Fibroblast of skin of abdomen (primary cell): ENCODE measurements around the gene CYB561A3.

Source experiments
- DNase-seq: peaks from one replicate; pipeline ENCODE4 v3.0.0-alpha.2; 2013

The CYB561A3 gene

GRCh38 chr11:61345170-61345610, 16.5 kb downstream of the CYB561A3 start:
- DNase-seq, result no peak

GRCh38 chr11:61343792-61344745, 17.6 kb downstream of the CYB561A3 start:
- no peak for DNase-seq

DNA sequence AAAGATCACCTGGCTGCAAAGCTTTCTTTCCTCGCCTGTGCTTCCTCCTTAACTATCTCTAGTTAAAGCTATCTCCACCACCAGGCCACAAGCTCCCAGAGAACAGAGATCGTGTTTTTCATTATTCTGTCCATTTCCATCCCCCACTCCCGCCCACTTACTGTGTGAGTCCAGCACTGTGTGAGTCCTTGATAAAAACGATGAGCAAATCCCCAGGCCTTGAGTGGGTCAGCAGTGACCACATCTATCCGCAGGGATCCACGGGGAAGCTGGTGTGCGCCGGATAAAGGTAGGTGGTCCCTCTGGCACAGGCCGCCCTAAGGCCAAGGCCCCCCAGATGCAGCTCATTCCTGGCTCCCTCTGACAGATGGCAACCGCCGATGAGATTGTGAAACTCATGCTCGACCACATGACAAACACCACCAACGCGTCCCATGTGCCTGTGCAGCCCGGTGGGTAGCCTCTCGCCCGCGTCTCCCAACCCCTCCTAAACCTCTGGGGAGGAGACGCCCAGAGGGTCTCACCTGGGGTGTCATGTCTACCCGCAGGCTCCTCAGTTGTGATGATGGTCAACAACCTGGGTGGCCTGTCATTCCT, 19.4 kb downstream of the CYB561A3 start:
- DNase-seq, result no peak

DNA sequence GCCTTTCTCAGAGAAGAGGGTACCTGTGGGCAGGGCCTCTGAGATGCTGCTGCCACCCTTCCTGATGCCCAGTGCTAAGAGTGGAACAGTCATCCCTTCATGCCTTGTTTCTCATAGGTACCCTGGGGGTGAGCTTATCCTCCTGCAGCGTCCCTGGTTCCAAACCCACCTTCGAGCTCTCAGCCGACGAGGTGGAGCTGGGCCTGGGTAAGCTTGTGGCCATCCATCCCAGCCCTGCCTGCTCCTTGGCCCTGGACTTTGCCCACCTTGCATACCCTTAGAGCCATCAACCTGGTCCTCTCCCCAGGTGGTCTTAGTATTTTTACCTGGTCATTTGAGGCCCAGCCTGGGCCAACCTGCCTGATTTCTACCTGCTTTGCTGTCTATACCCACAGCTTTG, 20.0 kb downstream of the CYB561A3 start:
- DNase-seq, result no peak

- DNase-seq, result no peak
Measured at GRCh38 chr11:61340979-61341378, 20.7 kb downstream of the CYB561A3 start.

- no peak for DNase-seq
Measured at GRCh38 chr11:61339490-61339878, 22.2 kb downstream of the CYB561A3 start.

DNA sequence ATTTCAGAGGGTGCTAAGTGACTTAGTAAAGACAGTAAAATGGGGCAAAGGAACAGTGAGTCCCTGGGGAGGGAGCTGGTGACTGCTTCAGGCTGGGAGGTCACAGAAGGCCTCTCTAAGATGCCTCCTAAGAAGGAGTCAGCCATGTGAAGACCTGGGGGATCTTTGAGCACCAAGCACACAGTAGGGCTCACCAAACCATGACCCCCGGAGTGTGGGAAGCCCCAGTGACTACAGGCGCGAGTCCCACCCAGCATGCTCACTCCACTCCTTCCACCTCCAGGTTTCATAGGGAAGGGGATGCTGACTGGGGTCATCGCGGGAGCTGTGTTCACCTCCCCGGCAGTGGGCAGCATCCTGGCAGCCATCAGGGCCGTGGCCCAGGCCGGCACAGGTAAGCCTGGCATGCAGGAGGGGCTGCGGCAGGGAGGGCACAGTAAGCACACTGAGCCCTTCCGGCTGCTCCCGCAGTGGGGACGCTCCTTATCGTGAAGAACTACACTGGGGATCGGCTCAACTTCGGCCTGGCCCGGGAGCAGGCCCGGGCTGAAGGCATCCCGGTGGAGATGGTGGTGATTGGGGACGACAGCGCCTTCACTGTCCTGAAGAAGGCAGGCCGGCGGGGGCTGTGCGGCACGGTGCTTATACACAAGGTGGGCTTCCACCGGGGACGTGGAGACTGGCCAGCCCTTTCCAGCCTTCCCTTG, 22.7 kb downstream of the CYB561A3 start:
- no peak for DNase-seq

DNA sequence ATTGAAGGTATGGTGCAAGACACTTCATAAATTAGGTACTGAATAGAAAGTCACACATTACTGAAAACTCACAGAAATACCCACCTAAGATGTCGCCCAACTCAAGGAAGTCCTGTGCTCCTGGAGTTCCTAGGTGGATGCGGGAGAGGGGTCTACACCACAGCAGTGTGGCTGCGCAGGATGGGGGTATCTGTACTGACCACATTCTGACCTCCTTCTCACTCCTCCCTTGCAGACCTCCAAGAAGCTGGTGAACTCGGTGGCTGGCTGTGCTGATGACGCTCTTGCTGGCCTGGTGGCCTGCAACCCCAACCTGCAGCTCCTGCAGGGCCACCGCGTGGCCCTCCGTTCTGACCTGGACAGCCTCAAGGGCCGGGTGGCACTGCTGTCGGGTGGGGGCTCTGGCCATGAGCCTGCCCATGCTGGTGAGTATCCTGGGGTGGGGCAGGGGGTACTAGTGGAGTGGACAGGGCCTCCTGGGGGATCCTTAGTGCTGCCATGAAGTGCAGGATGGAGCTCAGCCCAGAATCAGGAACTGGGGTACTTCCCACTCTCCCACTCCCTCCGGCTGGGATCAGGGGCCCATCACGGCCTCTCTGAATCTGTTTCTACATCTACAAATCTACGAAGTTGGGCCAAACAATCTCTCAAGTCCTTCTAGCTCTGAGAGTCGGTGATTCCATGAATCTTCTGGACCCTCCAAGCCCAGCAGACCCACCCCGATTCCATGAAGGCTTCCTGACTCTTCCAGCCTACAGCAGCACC, 23.8 kb downstream of the CYB561A3 start:
- no peak for DNase-seq

- peak; percentile 69 for DNase-seq
Measured at GRCh38 chr11:61336171-61336935, 25.3 kb downstream of the CYB561A3 start.

DNA sequence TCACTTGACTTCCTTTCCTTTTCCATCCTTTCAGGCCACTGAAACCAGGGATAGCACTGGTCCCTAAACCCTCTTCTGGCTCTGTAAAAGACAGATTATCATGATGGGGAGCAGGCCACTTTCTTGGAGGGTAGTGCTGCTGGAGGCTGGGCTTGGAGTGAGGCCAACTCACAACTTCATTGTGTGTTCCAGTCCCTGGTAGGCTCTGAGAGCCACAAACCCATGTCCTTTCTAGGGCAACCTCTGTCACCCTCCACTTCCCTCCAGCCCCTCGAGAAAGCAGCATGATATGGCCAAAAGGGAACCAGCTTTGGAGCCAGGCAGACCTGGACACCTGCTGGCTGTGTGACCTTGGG, 26.3 kb downstream of the CYB561A3 start:
- no peak for DNase-seq

GRCh38 chr11:61334434-61335354, 27.0 kb downstream of the CYB561A3 start:
- peak; percentile 25 for DNase-seq

GRCh38 chr11:61333550-61334433, 27.9 kb downstream of the CYB561A3 start:
- DNase-seq, result no peak

DNA sequence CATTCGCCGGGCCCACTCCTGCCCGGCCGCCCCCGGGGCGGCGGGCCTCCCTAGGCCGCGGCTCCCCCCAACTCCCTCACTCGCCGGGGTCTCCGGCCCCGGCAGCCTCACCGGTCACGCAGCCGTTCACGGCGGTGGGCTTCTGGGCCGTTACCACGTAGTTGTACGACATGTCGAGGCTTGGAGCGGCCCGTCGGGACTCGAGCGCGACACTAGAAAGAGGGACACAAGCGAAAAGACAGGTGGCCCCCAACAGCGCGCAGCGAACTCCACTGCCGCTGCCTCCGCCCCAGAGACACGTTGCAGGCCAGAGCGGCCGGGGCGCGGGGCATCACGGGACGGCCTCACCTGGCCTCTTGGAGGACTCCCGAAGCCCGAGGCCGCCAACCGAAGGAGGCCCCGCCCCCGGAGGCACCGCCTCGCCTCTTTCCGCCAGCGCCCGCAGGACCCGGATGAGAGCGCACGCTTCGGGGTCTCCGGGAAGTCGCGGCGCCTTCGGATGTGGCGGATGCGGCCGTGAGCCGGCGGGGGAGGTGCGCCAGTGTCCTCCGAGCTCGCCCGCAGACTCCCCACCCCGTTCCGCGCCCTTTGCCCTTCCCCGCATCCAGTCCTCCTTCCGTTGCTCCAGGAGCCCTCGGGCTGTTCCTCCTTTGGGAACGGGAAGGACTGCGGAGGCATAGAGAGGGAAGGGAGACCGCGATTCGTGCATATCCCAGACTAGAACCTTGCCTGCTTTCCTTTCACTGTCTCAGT, 28.7 kb downstream of the CYB561A3 start, which contains the start of the genes DDB1 and TKFC:
DDB1 (minus strand) TSS at position 309 of the 753 bp plus-strand sequence; CDS start at position 172, 137 bp downstream.
TKFC (plus strand) TSS at position 432 of the 753 bp plus-strand sequence. CDS start 1,501 bp downstream, outside the sequence.
- DNase-seq, result peak; percentile 93

GRCh38 chr11:61332281-61332796, 29.3 kb downstream of the CYB561A3 start:
- peak; percentile 20 for DNase-seq

DNA sequence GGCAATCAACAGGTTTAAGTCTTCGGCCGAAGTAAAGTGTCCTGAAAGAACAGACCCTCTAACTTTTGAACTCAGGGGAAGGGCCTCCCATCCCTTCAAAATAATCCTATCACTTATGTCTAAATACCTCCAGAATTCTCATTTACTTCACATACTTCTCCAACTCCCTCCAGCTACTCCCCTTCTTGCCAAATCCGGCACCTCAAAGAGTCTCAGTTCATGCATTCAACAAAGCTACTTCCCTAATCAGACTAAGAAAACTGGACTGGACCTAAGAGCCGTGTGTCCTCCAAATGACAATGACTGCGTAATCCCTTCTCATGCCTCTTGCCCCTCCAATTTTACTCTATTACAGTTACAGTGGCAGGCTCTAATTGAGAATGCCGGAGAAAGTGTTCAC, 30.0 kb downstream of the CYB561A3 start:
- DNase-seq, result no peak

GRCh38 chr11:61329871-61330270, 31.8 kb downstream of the CYB561A3 start:
- no peak for DNase-seq

- DNase-seq, result no peak
Measured at GRCh38 chr11:61328351-61328750, 33.3 kb downstream of the CYB561A3 start.

- peak; percentile 41 for DNase-seq
Measured at GRCh38 chr11:61327669-61328071, 34.0 kb downstream of the CYB561A3 start.
